PC-9 (cell line): ENCODE measurements around the gene DNAJC16. TPM values are rescaled to one million over a fixed set of nuclear protein-coding genes. Genes with fewer than 3 reads are reported as not detected.

ENCODE experiments used
- BruUV-seq: library from RNA; stranded (reverse); fragments of 400-500 nt; replicated peaks from 2 replicates; lab custom pipeline; 2021; lab: Mats Ljungman, UMichigan
- CTCF ChIA-PET: fragments of 300-600 bp; sonication (Branson Sonifier 250); formaldehyde crosslinking; loops from one replicate; lab custom pipeline; 2022; ENCODE audit warnings: antibody characterized with exemption; lab: Charles Lee
- POLR2A ChIA-PET: fragments of 300-600 bp; sonication (Branson Sonifier 250); formaldehyde crosslinking; loops from one replicate; lab custom pipeline; 2022; ENCODE audit warnings: antibody characterized with exemption; ENCODE audit not compliant: unreplicated experiment; lab: Charles Lee
- DNase-seq, 2 experiments: peaks; one replicate each; pipeline versions ENCODE4 v3.0.0 to v3.0.0-alpha.2; 2015 to 2022; ENCODE audit warnings: mixed read lengths in 1 of 2
- H2AFZ ChIP-seq: fragments of 200-600 bp; sonication (generic); 2 replicates; pipeline ENCODE4 v1.8.1; 2017; ENCODE audit warnings: antibody characterized with exemption
- H3F3A ChIP-seq: fragments of 200-600 bp; sonication (generic); 2 replicates; pipeline ENCODE4 v1.8.1; 2017; ENCODE audit warnings: antibody characterized with exemption, mild to moderate bottlenecking, low read depth; ENCODE audit not compliant: insufficient read depth
- H3K27ac ChIP-seq: fragments of 200-600 bp; sonication (generic); 2 replicates; pipeline ENCODE4 v1.6.1; 2016; ENCODE audit warnings: mixed run types
- H3K27me3 ChIP-seq: fragments of 200-600 bp; sonication (generic); 2 replicates; pipeline ENCODE4 v1.6.1; 2016; ENCODE audit warnings: low read depth, mixed run types; ENCODE audit not compliant: insufficient read depth
- H3K36me3 ChIP-seq: fragments of 200-600 bp; sonication (generic); 2 replicates; pipeline ENCODE4 v1.6.1; 2016; ENCODE audit warnings: low read depth, mixed run types
- H3K4me1 ChIP-seq: fragments of 200-600 bp; sonication (generic); replicated peaks from 2 replicates; pipeline ENCODE4 v1.6.1; 2016; ENCODE audit warnings: mixed run types; ENCODE audit not compliant: insufficient read depth
- H3K4me2 ChIP-seq: fragments of 200-600 bp; sonication (generic); 2 replicates; pipeline ENCODE4 v1.6.1; 2017; ENCODE audit warnings: mixed run types
- H3K4me3 ChIP-seq: fragments of 200-600 bp; sonication (generic); 2 replicates; pipeline ENCODE4 v1.6.1; 2016; ENCODE audit warnings: mixed run types
- H3K79me2 ChIP-seq: fragments of 200-600 bp; sonication (generic); 2 replicates; pipeline ENCODE4 v1.6.1; 2017; ENCODE audit warnings: low read depth, mixed run types
- H3K9me2 ChIP-seq: fragments of 200-600 bp; sonication (generic); 2 replicates; pipeline ENCODE4 v1.8.1; 2017; ENCODE audit warnings: mild to moderate bottlenecking; ENCODE audit not compliant: insufficient read depth
- H3K9me3 ChIP-seq: fragments of 200-600 bp; sonication (generic); 2 replicates; pipeline ENCODE4 v1.8.1; 2016; ENCODE audit warnings: low read depth; ENCODE audit not compliant: insufficient read depth
- H4K20me1 ChIP-seq: fragments of 200-600 bp; sonication (generic); 2 replicates; pipeline ENCODE4 v1.8.1; 2017; ENCODE audit not compliant: insufficient read depth
- CTCF ChIP-seq: fragments of 200-600 bp; sonication (generic); conservative IDR thresholded peaks from 2 replicates; pipeline ENCODE4 v1.6.1; 2017; ENCODE audit warnings: mixed run types, antibody characterized with exemption, mild to moderate bottlenecking, moderate library complexity
- EZH2 ChIP-seq: fragments of 200-600 bp; sonication (generic); IDR thresholded peaks from 2 replicates; pipeline ENCODE4 v1.8.0; 2017; ENCODE audit warnings: antibody characterized with exemption, low read depth
- intact Hi-C: fragments of 100-400 bp; cut with micrococcal nuclease; formaldehyde crosslinking; loops from one replicate; pipeline ENCODE4 v1.10.0; 2022; ENCODE audit not compliant: unreplicated experiment
- total RNA-seq: library from RNA; stranded (reverse); gene quantifications from 2 replicates; pipeline ENCODE4 v1.2.3, GENCODE V29; 2021

DNAJC16 gene
- total RNA-seq, 1 experiment from 2014 or later, result 18.8 TPM

GRCh38 chr1:15543589-15544568 lies 17.2 kb downstream of the DNAJC16 start:
- Histone ChIP-seq H3K27ac (no peak overlapping the region), H2AFZ (no peak overlapping the region), H3K4me1 (no peaks in the 10 kb centered on the region), H3K9me3 (no peaks in the 10 kb centered on the region), H3K4me3 (no peak overlapping the region), H3K4me2 (no peak overlapping the region), H3F3A (no peaks in the 10 kb centered on the region), H3K79me2 (no peaks in the 10 kb centered on the region), H3K36me3 (no peaks in the 10 kb centered on the region), H3K9me2 (no peaks in the 10 kb centered on the region), H4K20me1 (no peaks in the 10 kb centered on the region), H3K27me3 (no peaks in the 10 kb centered on the region)
- DNase-seq, result no peak
- no peak for TF ChIP-seq EZH2
- no peak for TF ChIP-seq CTCF
- BruUV-seq, result no TSS peak
- ChIA-PET POLR2A (no interaction called here), CTCF (no interaction called here)
- intact Hi-C loops, result no loop called here

GRCh38 chr1:15546641-15547040 lies 20.0 kb downstream of the DNAJC16 start:
- Histone ChIP-seq H4K20me1 (no peaks in the 10 kb centered on the region), H3F3A (no peaks in the 10 kb centered on the region), H3K4me2 (no peak overlapping the region), H3K4me1 (no peaks in the 10 kb centered on the region), H3K27me3 (no peaks in the 10 kb centered on the region), H3K36me3 (no peaks in the 10 kb centered on the region), H3K27ac (no peak overlapping the region), H2AFZ (no peak overlapping the region), H3K4me3 (no peak overlapping the region), H3K9me3 (no peaks in the 10 kb centered on the region), H3K9me2 (no peaks in the 10 kb centered on the region), H3K79me2 (no peaks in the 10 kb centered on the region)
- no peak for DNase-seq
- ChIA-PET POLR2A (no interaction called here), CTCF (no interaction called here)
- intact Hi-C loops, result no loop called here
- TF ChIP-seq CTCF, result no peak
- no peak for TF ChIP-seq EZH2
- no TSS peak for BruUV-seq

GRCh38 chr1:15550573-15550972 lies 23.9 kb downstream of the DNAJC16 start:
- no peaks in the 10 kb centered on the region for H3F3A ChIP-seq
- CTCF ChIA-PET, result no interaction called here
- no peaks in the 10 kb centered on the region for H3K4me1 ChIP-seq
- H2AFZ ChIP-seq, result no peak overlapping the region
- no peak for DNase-seq
- H3K4me3 ChIP-seq, result no peak overlapping the region
- H3K9me2 ChIP-seq, result no peaks in the 10 kb centered on the region
- no peaks in the 10 kb centered on the region for H3K9me3 ChIP-seq
- H3K4me2 ChIP-seq, result no peak overlapping the region
- no peak overlapping the region for H3K27ac ChIP-seq
- H3K36me3 ChIP-seq, result no peaks in the 10 kb centered on the region
- POLR2A ChIA-PET, result no interaction called here
- H4K20me1 ChIP-seq, result no peaks in the 10 kb centered on the region
- no peaks in the 10 kb centered on the region for H3K79me2 ChIP-seq
- no TSS peak for BruUV-seq
- intact Hi-C loops, result no loop called here
- TF ChIP-seq EZH2 (no peak), CTCF (no peak)
- H3K27me3 ChIP-seq, result no peaks in the 10 kb centered on the region
